Natural killer cell treated with Interleukin-12 subunit alpha and Interleukin-12 subunit beta and Interleukin-15 and Interleukin-18, amount 100 ng/mL, for 72 hours (primary cell): ENCODE results near the gene EMD. TPM values are rescaled to one million over a fixed set of nuclear protein-coding genes. Genes with fewer than 3 reads are reported as not detected.

Experiments
- ATAC-seq, 2 donors: fragments of 150-1000 bp; cut with Tn5 transposase in 1 of 2; sonication (Bioruptor Pico), chemical (Tn5 transposase) in 1 of 2; 2 replicates each; pipeline ENCODE4 v1.10.0; 2021
- DNase-seq: peaks from one replicate; pipeline ENCODE4 v3.0.0; 2022; ENCODE audit warnings: low spot score
- H3K27ac Mint-ChIP-seq, 2 donors: 1 replicate in 1 of 2; 2 replicates in 1 of 2; pipeline ENCODE4 v1.8.0; 2022; ENCODE audit warnings: mixed read lengths in 2 of 2, mild to moderate bottlenecking in 1 of 2, moderate library complexity in 1 of 2
- H3K27me3 Mint-ChIP-seq, 2 donors: 1 replicate in 1 of 2; 2 replicates in 1 of 2; pipeline ENCODE4 v1.8.0; 2022; ENCODE audit warnings: mixed read lengths in 2 of 2
- H3K36me3 Mint-ChIP-seq: one replicate; pipeline ENCODE4 v1.8.0; 2022; ENCODE audit warnings: mixed read lengths
- H3K4me1 Mint-ChIP-seq, 2 donors: 1 replicate in 1 of 2; 2 replicates in 1 of 2; pipeline ENCODE4 v1.8.0; 2022; ENCODE audit warnings: low read depth in 2 of 2, mixed read lengths in 2 of 2, mild to moderate bottlenecking in 1 of 2
- H3K4me3 Mint-ChIP-seq: one replicate; pipeline ENCODE4 v1.8.0; 2022; ENCODE audit warnings: mixed read lengths
- H3K9me3 Mint-ChIP-seq: 2 replicates; pipeline ENCODE4 v1.8.0; 2022; ENCODE audit warnings: mixed read lengths
- total RNA-seq, 2 donors: library from RNA; stranded (reverse); gene quantifications; one replicate each; pipeline ENCODE4 v1.2.3, GENCODE V29; 2022

EMD gene
- total RNA-seq, 2 donors from 2014 or later, result 49.2 to 61.9 TPM

DNA sequence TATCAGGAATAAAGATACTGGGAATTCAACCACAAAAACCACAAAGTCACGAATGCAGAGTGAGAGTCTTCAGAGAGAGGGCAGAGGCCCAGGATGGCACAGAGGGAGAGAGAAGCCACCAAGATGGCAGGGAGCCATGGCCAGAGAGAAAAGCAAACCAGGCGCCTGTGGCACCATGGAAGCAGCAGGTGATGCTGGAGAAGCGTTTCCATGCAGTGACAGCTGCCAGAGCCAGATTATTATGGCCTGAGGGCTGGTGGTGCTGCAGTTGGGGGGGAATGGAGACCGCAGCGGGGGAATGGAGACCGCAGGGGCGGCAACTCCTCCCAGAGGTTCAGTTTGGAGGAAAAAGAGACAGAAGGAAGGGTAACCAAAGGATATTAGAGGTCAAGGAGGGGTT, 38.1 kb downstream of the EMD start:
- no peak overlapping the region for H3K4me3 Mint-ChIP-seq
- peak overlapping the region in 1 of 2 donors; percentile 68 for H3K27ac Mint-ChIP-seq
- no peaks in the 10 kb centered on the region for H3K9me3 Mint-ChIP-seq
- ATAC-seq (no peak), DNase-seq (no peak)
- peaks cover 0 to 2% of the 10 kb centered on the region in 2 donors for H3K27me3 Mint-ChIP-seq
- no peaks in the 10 kb centered on the region for H3K36me3 Mint-ChIP-seq
- H3K4me1 Mint-ChIP-seq, result peaks cover 6 to 8% of the 10 kb centered on the region in 2 donors

DNA sequence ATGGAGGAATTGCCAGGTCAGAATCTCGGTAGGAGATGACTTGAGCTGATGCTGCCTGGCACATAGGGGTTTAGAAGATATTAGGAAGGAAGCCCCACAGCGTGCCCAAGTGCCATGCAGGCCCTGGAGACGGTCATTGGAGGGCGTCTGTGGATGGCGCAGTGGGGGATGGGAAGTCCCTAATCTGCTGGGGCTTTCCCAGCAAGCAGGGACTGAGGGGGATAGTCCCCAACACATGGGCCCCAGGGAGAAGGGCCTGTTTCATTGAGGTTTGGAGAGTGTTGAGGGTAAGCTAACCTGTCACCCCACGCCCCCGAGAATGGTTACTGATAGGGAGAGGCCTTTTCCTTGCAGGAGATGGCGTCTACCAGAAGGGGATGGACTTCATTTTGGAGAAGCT, 40.1 kb downstream of the EMD start:
- Mint-ChIP-seq H3K36me3 (no peaks in the 10 kb centered on the region), H3K4me1 (peaks cover 0 to 6% of the 10 kb centered on the region in 2 donors), H3K27me3 (peaks cover 0 to 2% of the 10 kb centered on the region in 2 donors), H3K27ac (peak overlapping the region in 1 of 2 donors; percentile 23), H3K9me3 (no peaks in the 10 kb centered on the region), H3K4me3 (no peak overlapping the region)
- DNase-seq (no peak), ATAC-seq (no peak)

DNA sequence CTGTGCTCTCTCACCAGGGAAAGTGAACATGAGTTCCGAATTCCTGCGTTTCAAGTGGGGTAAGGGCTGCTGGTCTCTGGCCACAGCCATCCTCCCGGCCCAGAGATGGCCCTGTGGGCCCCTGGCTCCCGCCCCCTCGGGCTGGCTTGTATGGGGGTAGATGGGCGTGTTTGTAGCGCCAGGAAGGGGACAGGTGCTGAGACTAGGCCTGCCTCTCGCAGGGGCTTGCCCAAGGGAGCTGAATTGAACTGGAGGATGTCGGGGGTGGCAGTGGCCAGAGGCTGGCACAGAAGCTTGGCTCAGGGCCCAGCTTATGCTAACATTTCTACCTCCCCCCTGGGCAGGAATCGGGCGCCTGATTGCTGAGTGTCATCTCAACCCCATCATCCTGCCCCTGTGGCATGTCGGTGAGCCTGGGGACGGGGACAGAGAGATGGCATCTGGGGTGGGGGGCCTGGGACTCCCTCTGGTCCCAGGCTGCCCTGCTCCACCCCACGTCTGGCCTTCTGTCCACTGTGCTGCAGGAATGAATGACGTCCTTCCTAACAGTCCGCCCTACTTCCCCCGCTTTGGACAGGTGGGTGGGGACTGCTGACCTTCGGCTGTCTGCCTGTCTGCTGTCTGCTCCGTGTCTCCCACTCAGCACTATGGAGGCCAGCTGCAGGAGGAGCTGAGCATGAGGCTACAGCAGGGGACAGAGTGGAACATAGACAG, 40.8 kb downstream of the EMD start:
- H3K4me1 Mint-ChIP-seq, result peaks cover 0 to 9% of the 10 kb centered on the region in 2 donors

DNA sequence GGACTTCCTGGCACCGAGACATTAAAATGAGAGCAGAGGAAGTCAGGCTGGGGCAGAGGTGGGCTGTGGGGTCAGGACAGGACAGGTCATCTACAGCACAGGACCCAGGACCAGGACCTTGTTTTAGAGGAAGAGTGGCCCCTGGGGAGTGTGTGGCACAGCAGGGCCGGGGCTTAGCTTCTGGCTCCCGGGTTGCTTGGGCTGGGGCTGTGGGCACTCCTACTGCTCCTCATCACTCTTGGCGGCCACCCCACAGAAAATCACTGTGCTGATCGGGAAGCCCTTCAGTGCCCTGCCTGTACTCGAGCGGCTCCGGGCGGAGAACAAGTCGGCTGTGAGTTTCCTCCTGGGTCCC, 41.3 kb downstream of the EMD start:
- Mint-ChIP-seq H3K4me3 (no peak overlapping the region), H3K4me1 (peaks cover 0 to 9% of the 10 kb centered on the region in 2 donors), H3K9me3 (no peaks in the 10 kb centered on the region), H3K27me3 (peaks cover 0 to 2% of the 10 kb centered on the region in 2 donors), H3K27ac (no peak overlapping the region), H3K36me3 (no peaks in the 10 kb centered on the region)
- DNase-seq (no peak), ATAC-seq (no peak)

More for the DNA sequence above, 40.8 kb downstream of the EMD start:
- Mint-ChIP-seq H3K4me3 (no peak overlapping the region), H3K27me3 (peaks cover 0 to 2% of the 10 kb centered on the region in 2 donors), H3K36me3 (no peaks in the 10 kb centered on the region), H3K9me3 (no peaks in the 10 kb centered on the region), H3K27ac (no peak overlapping the region)
- no peak for ATAC-seq
- no peak for DNase-seq

GRCh38 chrX:154426916-154427770, 48.0 kb downstream of the EMD start:
- Mint-ChIP-seq H3K4me1 (peaks cover 23 to 30% of the 10 kb centered on the region in 2 donors), H3K27me3 (no peaks in the 10 kb centered on the region), H3K27ac (peak overlapping the region in 1 of 2 donors; percentile 62), H3K36me3 (no peaks in the 10 kb centered on the region), H3K4me3 (peak overlapping the region; percentile 84), H3K9me3 (no peaks in the 10 kb centered on the region)
- ATAC-seq (no peak), DNase-seq (no peak)

GRCh38 chrX:154428176-154429171, 49.4 kb downstream of the EMD start, which contains the start of gene ATP6AP1:
Gene ATP6AP1 (plus strand): TSS chrX:154428677. CDS start chrX:154428693, 16 bp downstream.
- Mint-ChIP-seq H3K4me1 (peaks cover 23 to 30% of the 10 kb centered on the region in 2 donors), H3K36me3 (no peaks in the 10 kb centered on the region), H3K27me3 (no peaks in the 10 kb centered on the region), H3K9me3 (no peaks in the 10 kb centered on the region), H3K4me3 (peak within 1 kb of the TSS; percentile 84), H3K27ac (peak within 1 kb of the TSS; percentile 62 to 84)
- DNase-seq, result peak; percentile 91
- peak; percentile 98 to 99 for ATAC-seq

DNA sequence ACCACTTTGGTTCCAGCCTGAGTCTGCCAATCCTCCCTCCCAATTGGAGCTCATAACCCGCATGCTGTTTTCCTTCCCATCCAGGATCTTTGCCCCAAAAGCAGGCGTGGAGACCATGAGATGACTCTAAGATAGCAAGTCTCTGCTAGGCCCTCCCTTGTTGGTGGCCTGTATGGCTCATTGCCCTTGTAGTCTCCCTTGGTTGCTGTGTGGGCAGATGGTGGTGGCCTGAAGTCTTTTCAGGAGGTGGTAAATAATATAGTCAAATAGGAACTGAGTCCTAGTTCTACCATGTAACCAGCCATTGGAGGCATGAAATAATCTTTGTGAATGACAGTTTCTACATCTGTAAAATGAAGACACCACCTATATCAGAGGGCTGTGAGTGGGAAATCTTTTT, 50.6 kb downstream of the EMD start:
- ATAC-seq (no peak), DNase-seq (no peak)
- H3K36me3 Mint-ChIP-seq, result no peaks in the 10 kb centered on the region
- peak overlapping the region in 1 of 2 donors; percentile 84 for H3K27ac Mint-ChIP-seq
- no peaks in the 10 kb centered on the region for H3K9me3 Mint-ChIP-seq
- no peaks in the 10 kb centered on the region for H3K27me3 Mint-ChIP-seq
- H3K4me3 Mint-ChIP-seq, result peak overlapping the region; percentile 84
- peaks cover 23 to 24% of the 10 kb centered on the region in 2 donors for H3K4me1 Mint-ChIP-seq

DNA sequence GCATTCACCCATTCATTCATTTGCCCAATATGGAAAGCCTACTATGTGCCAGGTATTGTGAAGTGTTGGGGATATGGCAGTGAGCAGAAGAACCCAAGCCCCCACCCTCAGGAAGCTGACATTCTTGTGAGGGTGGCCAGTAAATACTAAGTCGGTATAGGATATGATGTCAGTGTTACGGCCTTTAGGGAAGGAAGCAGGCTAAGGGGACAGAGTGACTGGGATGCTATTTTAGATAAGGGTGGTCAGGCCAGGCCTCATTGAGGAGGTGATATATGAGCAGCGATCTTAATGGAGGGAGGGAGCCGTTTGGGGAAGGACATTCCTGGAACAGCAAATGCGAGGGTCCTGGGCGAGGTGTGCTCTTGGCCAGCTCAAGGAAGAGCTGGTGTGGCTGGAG, 51.4 kb downstream of the EMD start:
- peak overlapping the region; percentile 84 to 86 for H3K27ac Mint-ChIP-seq
- no peaks in the 10 kb centered on the region for H3K36me3 Mint-ChIP-seq
- peak overlapping the region; percentile 82 for H3K4me3 Mint-ChIP-seq
- peaks cover 23 to 24% of the 10 kb centered on the region in 2 donors for H3K4me1 Mint-ChIP-seq
- H3K9me3 Mint-ChIP-seq, result no peaks in the 10 kb centered on the region
- H3K27me3 Mint-ChIP-seq, result no peaks in the 10 kb centered on the region
- no peak for DNase-seq
- ATAC-seq, result no peak

DNA sequence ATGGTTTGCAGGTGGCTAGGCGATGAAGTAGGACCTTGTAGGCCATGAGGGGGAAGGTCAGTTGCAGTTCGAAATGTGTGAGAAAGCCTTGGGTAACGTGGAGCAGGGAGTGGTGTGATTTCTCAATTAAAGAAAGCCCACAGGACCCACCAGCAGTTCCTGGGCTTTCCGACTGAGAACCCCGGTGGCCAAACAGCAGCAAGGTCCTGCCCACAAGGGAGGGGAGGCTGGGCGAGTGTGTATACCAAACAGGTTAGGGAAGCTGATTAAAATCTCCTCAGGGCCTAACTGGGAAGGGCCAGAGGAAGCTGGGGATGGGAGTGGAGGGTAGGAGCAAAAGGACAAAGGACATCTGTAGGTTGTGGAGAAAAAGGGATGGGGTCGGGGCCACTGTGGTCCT, 51.8 kb downstream of the EMD start:
- peak in 1 of 2 donors; percentile 25 for ATAC-seq
- H3K27ac Mint-ChIP-seq, result peak overlapping the region; percentile 84 to 86

More for the DNA sequence above, 51.8 kb downstream of the EMD start:
- no peaks in the 10 kb centered on the region for H3K27me3 Mint-ChIP-seq
- H3K4me1 Mint-ChIP-seq, result peaks cover 23 to 28% of the 10 kb centered on the region in 2 donors
- H3K4me3 Mint-ChIP-seq, result peak overlapping the region; percentile 82
- DNase-seq, result no peak
- no peaks in the 10 kb centered on the region for H3K36me3 Mint-ChIP-seq
- no peaks in the 10 kb centered on the region for H3K9me3 Mint-ChIP-seq

Other genes with a start within 250 kb of the EMD start
- not detected for gene OPN1LW, start 235.1 kb upstream of the EMD start, total RNA-seq
- not detected for gene OPN1MW, start 196.7 kb upstream of the EMD start, total RNA-seq
- not detected for gene OPN1MW2, start 159.5 kb upstream of the EMD start, total RNA-seq
- not detected for gene OPN1MW3, start 121.7 kb upstream of the EMD start, total RNA-seq
- gene TEX28, start 84.2 kb upstream of the EMD start, total RNA-seq, result not detected
- 1 to 10 TPM; 3.0 to 4.1 TPM for gene TKTL1, start 83.5 kb upstream of the EMD start, total RNA-seq
- gene FLNA, start 4.7 kb upstream of the EMD start, total RNA-seq, result 100 to 1,000 TPM; 574 to 727 TPM
- gene RPL10, start 19.1 kb downstream of the EMD start, total RNA-seq, result 1,000 to 10,000 TPM; 1,953 to 2,194 TPM
- gene DNASE1L1, start 30.0 kb downstream of the EMD start, total RNA-seq, result 10 to 100 TPM; 12.4 to 14.6 TPM
- 10 to 100 TPM; 47.4 to 73.7 TPM for gene TAFAZZIN, start 32.2 kb downstream of the EMD start, total RNA-seq
- 100 to 1,000 TPM in 1 of 2 donors, 10 to 100 TPM in 1; 46.7 to 106 TPM for gene ATP6AP1, start 49.4 kb downstream of the EMD start, total RNA-seq
- gene GDI1, start 57.9 kb downstream of the EMD start, total RNA-seq, result 100 to 1,000 TPM; 157 to 187 TPM
- 100 to 1,000 TPM in 1 of 2 donors, 10 to 100 TPM in 1; 75.2 to 108 TPM for gene FAM50A, start 64.8 kb downstream of the EMD start, total RNA-seq
- 10 to 100 TPM; 52.4 to 61.3 TPM for gene PLXNA3, start 79.0 kb downstream of the EMD start, total RNA-seq
- gene LAGE3, start 100.0 kb downstream of the EMD start, total RNA-seq, result 10 to 100 TPM; 29.4 to 48.5 TPM
- gene UBL4A, start 107.3 kb downstream of the EMD start, total RNA-seq, result 10 to 100 TPM; 39.6 to 65.6 TPM
- gene SLC10A3, start 111.3 kb downstream of the EMD start, total RNA-seq, result 10 to 100 TPM; 22.1 to 30.7 TPM
- 10 to 100 TPM; 28.5 to 41.1 TPM for gene FAM3A, start 136.9 kb downstream of the EMD start, total RNA-seq
- gene G6PD, start 167.6 kb downstream of the EMD start, total RNA-seq, result 100 to 1,000 TPM; 115 to 227 TPM
- gene IKBKG, start 168.3 kb downstream of the EMD start, total RNA-seq, result 10 to 100 TPM; 55.6 to 61.1 TPM
- gene CTAG1A, start 205.8 kb downstream of the EMD start, total RNA-seq, result not detected
- gene CTAG1B, start 240.0 kb downstream of the EMD start, total RNA-seq, result not detected